A549 (cell line): ENCODE results near the gene NXN.

Source experiments
- CTCF ChIP-seq: fragments of >200 bp; sonication (Bioruptor Twin); formaldehyde crosslinking; IDR thresholded peaks from 3 replicates; pipeline ENCODE4 v1.5.1; 2016
- ELK1 ChIP-seq: fragments of 150-350 bp; IDR thresholded peaks from 2 replicates; pipeline ENCODE4 v1.6.1; 2014; ENCODE audit warnings: low read depth, mild to moderate bottlenecking, low read length
- POLR2A ChIP-seq: IDR thresholded peaks from 2 replicates; pipeline ENCODE4 v1.6.1; 2012; ENCODE audit warnings: mild to moderate bottlenecking, low read length
- TF ChIP-seq, protein P1 (sequence below): fragments of 200-600 bp; sonication (generic); IDR thresholded peaks from 2 replicates; pipeline ENCODE4 v1.6.1; 2016; ENCODE audit warnings: antibody characterized with exemption, mild to moderate bottlenecking, moderate library complexity

GRCh38 chr17:1022278-1023024 lies 42.9 kb upstream of the NXN start:
- TF ChIP-seq CTCF, result no peak
- TF ChIP-seq, protein P1, sequence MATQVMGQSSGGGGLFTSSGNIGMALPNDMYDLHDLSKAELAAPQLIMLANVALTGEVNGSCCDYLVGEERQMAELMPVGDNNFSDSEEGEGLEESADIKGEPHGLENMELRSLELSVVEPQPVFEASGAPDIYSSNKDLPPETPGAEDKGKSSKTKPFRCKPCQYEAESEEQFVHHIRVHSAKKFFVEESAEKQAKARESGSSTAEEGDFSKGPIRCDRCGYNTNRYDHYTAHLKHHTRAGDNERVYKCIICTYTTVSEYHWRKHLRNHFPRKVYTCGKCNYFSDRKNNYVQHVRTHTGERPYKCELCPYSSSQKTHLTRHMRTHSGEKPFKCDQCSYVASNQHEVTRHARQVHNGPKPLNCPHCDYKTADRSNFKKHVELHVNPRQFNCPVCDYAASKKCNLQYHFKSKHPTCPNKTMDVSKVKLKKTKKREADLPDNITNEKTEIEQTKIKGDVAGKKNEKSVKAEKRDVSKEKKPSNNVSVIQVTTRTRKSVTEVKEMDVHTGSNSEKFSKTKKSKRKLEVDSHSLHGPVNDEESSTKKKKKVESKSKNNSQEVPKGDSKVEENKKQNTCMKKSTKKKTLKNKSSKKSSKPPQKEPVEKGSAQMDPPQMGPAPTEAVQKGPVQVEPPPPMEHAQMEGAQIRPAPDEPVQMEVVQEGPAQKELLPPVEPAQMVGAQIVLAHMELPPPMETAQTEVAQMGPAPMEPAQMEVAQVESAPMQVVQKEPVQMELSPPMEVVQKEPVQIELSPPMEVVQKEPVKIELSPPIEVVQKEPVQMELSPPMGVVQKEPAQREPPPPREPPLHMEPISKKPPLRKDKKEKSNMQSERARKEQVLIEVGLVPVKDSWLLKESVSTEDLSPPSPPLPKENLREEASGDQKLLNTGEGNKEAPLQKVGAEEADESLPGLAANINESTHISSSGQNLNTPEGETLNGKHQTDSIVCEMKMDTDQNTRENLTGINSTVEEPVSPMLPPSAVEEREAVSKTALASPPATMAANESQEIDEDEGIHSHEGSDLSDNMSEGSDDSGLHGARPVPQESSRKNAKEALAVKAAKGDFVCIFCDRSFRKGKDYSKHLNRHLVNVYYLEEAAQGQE, result no peak
- no peak for TF ChIP-seq POLR2A
- TF ChIP-seq ELK1, result no peak
